Calu3 (cell line): ENCODE data around the gene OTUD6A. TPM values are rescaled to one million over a fixed set of nuclear protein-coding genes. Genes with fewer than 3 reads are reported as not detected.

Experiments
- BruUV-seq: library from RNA; stranded (reverse); fragments of 400-500 nt; replicated peaks from 2 replicates; lab custom pipeline; 2021; lab: Mats Ljungman, UMichigan
- CTCF ChIA-PET: fragments of 300-600 bp; sonication (Branson Sonifier 250); formaldehyde crosslinking; loops from one replicate; lab custom pipeline; 2022; ENCODE audit warnings: antibody characterized with exemption; lab: Charles Lee
- DNase-seq: peaks from one replicate; pipeline ENCODE4 v3.0.0; 2022
- H3K27ac Mint-ChIP-seq: one replicate; pipeline ENCODE4 v1.8.0; 2022; ENCODE audit warnings: mixed read lengths; ENCODE audit not compliant: unreplicated experiment
- H3K27me3 Mint-ChIP-seq: one replicate; pipeline ENCODE4 v1.8.0; 2022; ENCODE audit warnings: mixed read lengths; ENCODE audit not compliant: unreplicated experiment
- H3K36me3 Mint-ChIP-seq: one replicate; pipeline ENCODE4 v1.8.0; 2022; ENCODE audit warnings: mild to moderate bottlenecking, moderate library complexity, mixed read lengths; ENCODE audit not compliant: insufficient read depth, unreplicated experiment
- H3K4me1 Mint-ChIP-seq: one replicate; pipeline ENCODE4 v1.8.0; 2022; ENCODE audit warnings: mild to moderate bottlenecking, low read depth, mixed read lengths; ENCODE audit not compliant: unreplicated experiment
- H3K4me3 Mint-ChIP-seq: one replicate; pipeline ENCODE4 v1.8.0; 2022; ENCODE audit warnings: mild to moderate bottlenecking, low read depth, moderate library complexity, mixed read lengths; ENCODE audit not compliant: unreplicated experiment
- H3K9me3 Mint-ChIP-seq: one replicate; pipeline ENCODE4 v1.8.0; 2022; ENCODE audit warnings: low read depth, mixed read lengths; ENCODE audit not compliant: unreplicated experiment
- CTCF ChIP-seq: fragments of 200-600 bp; IDR thresholded peaks from one replicate; pipeline ENCODE4 v1.8.0; 2022; ENCODE audit warnings: antibody characterized with exemption; ENCODE audit not compliant: unreplicated experiment
- intact Hi-C: fragments of 100-400 bp; cut with micrococcal nuclease; formaldehyde crosslinking; loops from one replicate; pipeline ENCODE4 v1.10.0; 2022; ENCODE audit not compliant: unreplicated experiment
- total RNA-seq: library from RNA; stranded (reverse); gene quantifications from 2 replicates; pipeline ENCODE4 v1.2.3, GENCODE V29; 2022

Gene OTUD6A
- total RNA-seq, 1 experiment from 2014 or later, result not detected

- CTCF ChIA-PET, result interaction anchor here (0.6 to 2.1 kb wide), 9 partner anchors 8 to 537 kb away, joined by 3 to 8 read pairs (median 4); partner anchors contain the start of gene IGBP1
- Mint-ChIP-seq H3K9me3 (no peaks in the 10 kb centered on the region), H3K36me3 (no peaks in the 10 kb centered on the region), H3K4me1 (peaks cover 45% of the 10 kb centered on the region), H3K4me3 (no peak overlapping the region), H3K27ac (no peak overlapping the region), H3K27me3 (no peaks in the 10 kb centered on the region)
- BruUV-seq, result no TSS peak
- no peak for DNase-seq
- TF ChIP-seq CTCF, result no peak
- intact Hi-C loops, result loop anchor here (1.0 to 5.0 kb wide), 2 partner anchors 67 to 492 kb away; no protein-coding TSS in a partner anchor
Measured at GRCh38 chrX:70029863-70030262, 32.4 kb upstream of the OTUD6A start.

- H3K9me3 Mint-ChIP-seq, result no peaks in the 10 kb centered on the region
- CTCF ChIA-PET, result interaction anchor here (0.6 to 2.1 kb wide), 9 partner anchors 9 to 537 kb away, joined by 3 to 8 read pairs (median 4); no protein-coding TSS in a partner anchor
- H3K4me1 Mint-ChIP-seq, result peaks cover 40% of the 10 kb centered on the region
- no peak overlapping the region for H3K27ac Mint-ChIP-seq
- peak; percentile 70 for TF ChIP-seq CTCF
- H3K36me3 Mint-ChIP-seq, result no peaks in the 10 kb centered on the region
- no TSS peak for BruUV-seq
- intact Hi-C loops, result loop anchor here (1.0 to 5.0 kb wide), 2 partner anchors 67 to 492 kb away; no protein-coding TSS in a partner anchor
- H3K4me3 Mint-ChIP-seq, result no peak overlapping the region
- no peaks in the 10 kb centered on the region for H3K27me3 Mint-ChIP-seq
- DNase-seq, result peak; percentile 73
Measured at GRCh38 chrX:70030301-70030767, 31.9 kb upstream of the OTUD6A start.

- no peaks in the 10 kb centered on the region for H3K36me3 Mint-ChIP-seq
- no peak for DNase-seq
- CTCF ChIA-PET, result interaction anchor here (0.7 to 1.7 kb wide), 4 partner anchors 10 to 608 kb away, joined by 3 to 10 read pairs (median 3); partner anchors contain the start of gene IGBP1
- H3K9me3 Mint-ChIP-seq, result no peaks in the 10 kb centered on the region
- H3K4me1 Mint-ChIP-seq, result peaks cover 22% of the 10 kb centered on the region
- intact Hi-C loops, result loop anchor here (1.0 to 5.0 kb wide), 3 partner anchors 65 to 539 kb away; partner anchors contain the start of gene EDA
- no peak overlapping the region for H3K27ac Mint-ChIP-seq
- H3K27me3 Mint-ChIP-seq, result no peaks in the 10 kb centered on the region
- no peak for TF ChIP-seq CTCF
- H3K4me3 Mint-ChIP-seq, result no peak overlapping the region
- BruUV-seq, result no TSS peak
Measured at GRCh38 chrX:70032792-70033191, 29.5 kb upstream of the OTUD6A start.

GRCh38 chrX:70033348-70034051 lies 28.8 kb upstream of the OTUD6A start:
- Mint-ChIP-seq H3K9me3 (no peaks in the 10 kb centered on the region), H3K27ac (no peak overlapping the region), H3K4me3 (no peak overlapping the region), H3K4me1 (peaks cover 22% of the 10 kb centered on the region), H3K36me3 (no peaks in the 10 kb centered on the region), H3K27me3 (no peaks in the 10 kb centered on the region)
- TF ChIP-seq CTCF, result peak; percentile 53
- CTCF ChIA-PET, result interaction anchor here (0.7 to 1.7 kb wide), 4 partner anchors 9 to 609 kb away, joined by 3 to 10 read pairs (median 3); partner anchors contain the start of gene IGBP1
- intact Hi-C loops, result loop anchor here (1.0 to 5.0 kb wide), 3 partner anchors 64 to 540 kb away; partner anchors contain the start of gene EDA
- no TSS peak for BruUV-seq
- DNase-seq, result peak; percentile 60
